ENCODE measurements around the gene CT47A1. TPM values are rescaled to one million over a fixed set of nuclear protein-coding genes. Genes with fewer than 3 reads are reported as not detected.
"Not testable (repeated sequence)": the region's sequence is repeated elsewhere in the genome, so short reads cannot be mapped to it uniquely, and the experiment has no call there.

The CT47A1 gene
- not detected for polyA plus RNA-seq

- no CpG with 5 or more reads among the region's 8 CpGs for WGBS, 3 donors
- H3K27ac ChIP-seq (ENCODE audit: low read depth, low read length) = not testable (repeated sequence)
Observed at GRCh38 chrX:120985660-120986059, at the start of gene CT47A1. TSS of gene CT47A1 (minus strand) at chrX:120985760. CDS start at chrX:120985529, 231 bp downstream.

GRCh38 chrX:121032531-121032930, 47.0 kb upstream of the CT47A1 start:
- no peak overlapping the region for H3K27ac ChIP-seq (ENCODE audit: low read depth, low read length)
- WGBS, 3 donors = 30 to 51% (median 44%) methylated on average over 1 to 2 of the region's 2 CpGs

- no peak overlapping the region for H3K27ac ChIP-seq (ENCODE audit: low read depth, low read length)
- 90 to 97% (median 92%) methylated on average over 4 of the region's 4 CpGs for WGBS, 3 donors
Observed at GRCh38 chrX:121030083-121030482, 44.5 kb upstream of the CT47A1 start.

GRCh38 chrX:121028419-121028818, 42.9 kb upstream of the CT47A1 start:
- no peak overlapping the region for H3K27ac ChIP-seq (ENCODE audit: low read depth, low read length)
- WGBS, 3 donors = 25 to 74% (median 65%) methylated on average over 1 of the region's 1 CpG

- 77 to 94% (median 86%) methylated on average over 2 of the region's 2 CpGs for WGBS, 3 donors
- H3K27ac ChIP-seq (ENCODE audit: low read depth, low read length) = no peak overlapping the region
Observed at GRCh38 chrX:121014826-121015225, 29.3 kb upstream of the CT47A1 start.

- no peak overlapping the region for H3K27ac ChIP-seq (ENCODE audit: low read depth, low read length)
Observed at GRCh38 chrX:121013897-121014455, 28.4 kb upstream of the CT47A1 start.

- WGBS, 3 donors = 29 to 85% (median 79%) methylated on average over 7 of the region's 7 CpGs
- H3K27ac ChIP-seq (ENCODE audit: low read depth, low read length) = no peak overlapping the region
Observed at GRCh38 chrX:121011254-121011653, 25.7 kb upstream of the CT47A1 start.

GRCh38 chrX:121010218-121010617, 24.7 kb upstream of the CT47A1 start:
- H3K27ac ChIP-seq (ENCODE audit: low read depth, low read length) = no peak overlapping the region
- WGBS, 3 donors = 41 to 59% (median 48%) methylated on average over 4 of the region's 4 CpGs

GRCh38 chrX:121009764-121010163, 24.2 kb upstream of the CT47A1 start:
- 67 to 72% (median 69%) methylated on average over 3 of the region's 3 CpGs for WGBS, 3 donors
- H3K27ac ChIP-seq (ENCODE audit: low read depth, low read length) = no peak overlapping the region

GRCh38 chrX:121008920-121009319, 23.4 kb upstream of the CT47A1 start:
- H3K27ac ChIP-seq (ENCODE audit: low read depth, low read length) = no peak overlapping the region
- WGBS, 3 donors = 53 to 71% (median 66%) methylated on average over 1 of the region's 1 CpG

GRCh38 chrX:121000589-121000988, 15.0 kb upstream of the CT47A1 start:
- WGBS, 3 donors = 46 to 65% (median 60%) methylated on average over 4 of the region's 4 CpGs
- H3K27ac ChIP-seq (ENCODE audit: low read depth, low read length) = no peak overlapping the region

- no peak overlapping the region for H3K27ac ChIP-seq (ENCODE audit: low read depth, low read length)
- WGBS, 3 donors = 73 to 90% (median 76%) methylated on average over 3 of the region's 3 CpGs
Observed at GRCh38 chrX:120999413-120999812, 13.9 kb upstream of the CT47A1 start.

- not testable (repeated sequence) for H3K27ac ChIP-seq (ENCODE audit: low read depth, low read length)
- WGBS, 3 donors = no CpG with 5 or more reads among the region's 7 CpGs
Observed at GRCh38 chrX:120956500-120956899, 29.1 kb downstream of the CT47A1 start, which contains the start of gene CT47A7. TSS of gene CT47A7 (minus strand) at chrX:120956600. CDS start at chrX:120956345, 255 bp downstream.

Other genes starting within 250 kb of the CT47A1 start
- not detected for gene CT47B1, start 109.9 kb downstream of the CT47A1 start, polyA plus RNA-seq
- gene CT47A11, start 48.6 kb downstream of the CT47A1 start, polyA plus RNA-seq = not detected
- gene CT47A10, start 43.7 kb downstream of the CT47A1 start, polyA plus RNA-seq = not detected
- not detected for gene CT47A9, start 38.9 kb downstream of the CT47A1 start, polyA plus RNA-seq
- gene CT47A8, start 34.0 kb downstream of the CT47A1 start, polyA plus RNA-seq = not detected
- not detected for gene CT47A7, start 29.2 kb downstream of the CT47A1 start, polyA plus RNA-seq
- gene CT47A6, start 24.3 kb downstream of the CT47A1 start, polyA plus RNA-seq = not detected
- not detected for gene CT47A5, start 19.4 kb downstream of the CT47A1 start, polyA plus RNA-seq
- not detected for gene CT47A4, start 14.6 kb downstream of the CT47A1 start, polyA plus RNA-seq
- gene CT47A3, start 9.7 kb downstream of the CT47A1 start, polyA plus RNA-seq = not detected
- gene CT47A2, start 4.8 kb downstream of the CT47A1 start, polyA plus RNA-seq = not detected
- gene GLUD2, start 61.9 kb upstream of the CT47A1 start, polyA plus RNA-seq = 1 to 10 TPM in 2 of 3 donors, under 1 TPM in 1; 0.82 to 3.7 (median 1.6) TPM